SW480 (cell line): ENCODE data around the gene RBM34.
A peak's percentile ranks its signal among the peaks of the same experiment; 100 is the strongest.

Experiments used
- DNase-seq: peaks from one replicate; pipeline ENCODE4 v3.0.0-alpha.2; 2016; ENCODE audit warnings: low spot score

RBM34 gene

DNA sequence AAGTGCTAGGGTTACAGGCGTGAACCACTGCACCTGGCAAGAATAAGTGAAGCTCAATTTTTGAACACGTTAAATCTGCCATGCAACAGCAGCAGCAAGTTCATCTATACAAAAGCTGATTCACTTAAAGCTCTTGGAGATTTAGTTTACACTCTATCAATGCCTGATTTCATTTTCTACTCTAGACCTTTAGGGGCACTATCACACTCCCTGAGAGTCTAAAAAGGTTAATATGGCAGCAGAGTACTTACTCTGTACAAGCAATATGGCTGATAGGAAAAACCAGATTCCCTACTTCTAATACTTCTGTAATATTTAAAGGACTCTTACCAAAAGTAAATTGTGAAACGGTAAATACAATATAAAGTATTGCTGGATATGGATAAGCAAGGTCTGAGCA, 4.8 kb downstream of the RBM34 start:
- DNase-seq, result no peak

DNA sequence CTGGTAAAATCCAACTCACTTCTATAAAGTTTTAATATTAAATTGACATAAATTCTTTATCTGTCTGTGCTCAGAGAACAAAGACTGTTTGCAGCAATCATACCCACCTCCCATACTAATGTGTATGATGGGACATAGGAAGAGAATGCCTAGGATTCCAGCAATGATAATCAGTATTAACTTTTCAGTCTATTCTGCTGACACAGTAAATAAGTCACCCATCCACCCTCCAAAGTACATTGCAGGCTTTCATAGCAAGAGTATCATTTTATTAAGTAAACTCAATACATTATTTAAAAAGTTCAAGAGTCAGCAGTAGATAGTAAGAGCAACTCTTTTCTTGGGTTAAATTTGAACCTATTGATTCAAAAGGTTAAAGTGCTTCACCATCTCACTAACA, 8.8 kb downstream of the RBM34 start:
- no peak for DNase-seq

DNA sequence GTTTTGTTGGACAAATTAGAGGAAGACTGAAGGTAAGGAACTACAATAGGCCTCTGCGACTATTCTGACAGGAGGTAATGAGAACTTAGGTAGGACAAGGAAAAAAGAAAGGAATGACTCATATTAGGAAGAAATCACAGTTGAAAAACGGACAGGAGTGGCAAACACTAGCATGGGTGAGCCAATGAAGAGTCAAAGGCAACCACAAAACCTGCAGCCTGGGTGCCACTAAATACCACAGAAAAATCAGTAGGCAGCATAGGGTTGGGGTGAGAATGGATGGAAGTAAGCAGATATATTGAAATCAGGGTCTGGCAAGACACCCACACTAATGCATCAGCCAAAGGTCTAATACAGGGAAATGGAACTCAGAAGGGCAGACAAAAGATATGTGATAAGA, 10.0 kb downstream of the RBM34 start:
- DNase-seq, result no peak

DNA sequence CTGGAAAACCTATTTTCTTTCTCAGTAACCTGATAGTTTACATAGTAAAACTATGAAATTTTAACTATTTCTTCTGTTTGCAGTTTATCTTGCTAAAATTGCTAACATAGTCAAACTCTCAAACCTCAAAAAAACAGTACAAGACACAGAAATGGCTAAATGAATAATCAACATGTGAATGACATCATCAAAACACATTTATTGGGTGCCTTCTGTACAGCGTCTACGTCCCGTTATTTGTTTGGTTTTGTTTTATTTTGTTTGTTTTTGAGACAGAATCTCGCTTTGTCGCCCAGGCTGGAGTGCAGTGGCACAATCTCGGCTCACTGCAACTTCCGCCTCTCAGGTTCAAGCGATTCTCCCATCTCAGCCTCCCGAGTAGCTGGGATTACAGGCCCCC, 11.2 kb downstream of the RBM34 start:
- DNase-seq, result no peak

DNA sequence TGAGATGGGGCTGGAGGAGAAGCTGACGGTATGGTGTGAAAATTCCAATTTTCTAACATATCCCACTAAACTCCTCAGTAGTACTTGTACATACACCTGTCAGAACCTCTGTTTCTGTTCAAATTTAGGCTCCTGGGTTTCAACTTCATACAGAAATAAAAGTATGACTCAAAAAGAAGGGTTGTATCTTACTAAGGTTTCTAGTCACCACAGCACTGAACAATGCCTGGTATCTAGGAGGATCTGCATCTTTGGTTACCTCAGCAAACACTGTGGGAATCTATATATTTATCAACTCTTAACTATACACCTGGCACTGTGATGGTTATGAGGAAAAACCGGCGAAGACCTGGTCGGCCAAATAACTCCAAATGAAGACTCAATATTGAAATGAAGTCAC, 13.8 kb downstream of the RBM34 start:
- DNase-seq, result no peak

DNA sequence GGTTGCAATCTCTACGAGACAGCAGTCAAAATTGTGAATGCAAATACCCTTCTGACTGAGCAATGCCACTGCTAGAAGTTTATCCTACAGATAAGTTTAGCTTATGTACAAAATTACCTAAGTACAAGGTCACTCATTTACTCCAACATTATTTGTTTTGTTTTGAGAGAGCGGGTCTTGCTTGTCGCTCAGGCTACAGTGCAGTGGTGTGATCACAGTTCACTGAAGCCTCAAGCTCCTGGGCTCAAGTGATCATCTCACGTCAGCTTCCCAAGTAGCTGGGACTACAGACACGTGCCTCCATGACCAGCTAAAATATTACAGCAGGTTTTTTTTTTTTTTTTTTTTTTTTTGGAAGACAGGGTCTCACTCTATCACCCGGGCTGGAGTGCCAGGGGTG, 15.4 kb downstream of the RBM34 start:
- no peak for DNase-seq

DNA sequence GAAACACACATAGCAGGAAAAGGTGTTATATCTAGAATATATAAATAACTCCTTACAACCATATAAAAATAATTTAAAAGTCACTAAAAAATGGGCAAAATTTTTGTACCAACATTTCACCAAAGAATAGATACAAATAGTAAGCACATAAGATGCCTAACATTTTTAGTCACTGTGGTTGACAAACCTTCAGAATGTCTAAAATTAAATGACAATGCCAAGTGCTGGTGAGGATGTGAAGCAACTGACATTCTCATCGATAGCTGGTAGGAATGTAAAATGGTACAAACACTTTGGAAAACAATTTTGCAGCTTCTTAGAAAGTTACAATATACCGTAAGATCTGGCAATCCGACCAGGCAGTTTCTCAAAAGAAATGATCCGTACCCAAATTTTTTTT, 18.1 kb downstream of the RBM34 start:
- no peak for DNase-seq

DNA sequence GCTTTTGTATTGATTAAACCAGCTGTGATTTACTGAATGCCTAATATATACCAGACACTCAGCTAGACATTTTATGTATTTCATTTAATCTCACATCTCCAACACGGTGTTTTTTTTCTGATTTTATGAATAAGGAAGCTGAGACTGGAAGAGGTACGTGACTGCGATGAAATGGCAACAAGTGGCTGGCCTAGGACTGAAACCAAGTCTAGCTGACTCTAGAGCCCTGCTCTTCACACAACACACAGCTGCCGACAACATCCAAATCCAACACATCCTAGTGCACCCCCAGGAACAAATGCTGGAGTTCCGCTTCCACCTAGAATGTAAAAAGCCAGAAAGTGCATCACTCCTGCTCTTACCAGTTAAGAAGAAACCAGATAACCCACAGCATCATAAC, 21.7 kb downstream of the RBM34 start:
- DNase-seq, result no peak

DNA sequence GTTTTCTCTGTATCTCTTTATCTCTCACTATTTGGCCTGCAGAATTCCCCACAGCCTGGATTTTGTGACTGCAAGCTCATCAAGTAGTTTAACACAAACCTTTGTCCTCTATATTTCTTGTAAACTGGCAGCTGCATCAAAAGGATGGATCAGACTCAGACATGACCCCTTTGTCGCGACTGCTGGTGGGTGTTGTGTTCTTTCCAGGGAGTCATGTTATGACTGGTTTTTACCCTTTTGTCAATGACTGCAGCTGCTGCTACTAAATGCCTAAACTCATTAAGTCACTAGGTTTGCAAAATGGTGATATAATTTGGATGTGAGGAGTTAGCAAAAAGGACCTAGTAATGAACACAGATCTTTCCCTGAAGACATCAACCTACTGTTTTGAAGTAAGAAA, 22.2 kb downstream of the RBM34 start:
- DNase-seq, result no peak

DNA sequence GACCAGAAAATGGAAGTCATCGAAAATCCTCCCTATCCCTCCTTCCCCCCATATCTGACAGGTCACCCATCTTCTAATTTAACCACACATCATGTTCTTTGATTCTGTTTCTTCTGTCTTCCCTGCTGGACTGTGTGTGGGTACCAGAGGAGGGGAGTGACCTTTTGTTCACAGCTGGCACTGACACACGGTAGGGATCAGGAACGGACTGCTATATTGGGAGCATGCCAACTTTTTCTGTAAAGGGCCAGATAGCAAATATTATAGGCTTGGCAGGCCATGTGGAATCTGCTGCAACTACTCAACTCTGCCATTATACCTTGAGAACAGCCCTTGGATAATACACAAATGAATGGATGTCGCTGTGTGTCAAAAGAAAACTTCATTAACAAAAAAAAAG, 24.9 kb downstream of the RBM34 start:
- DNase-seq, result no peak

DNA sequence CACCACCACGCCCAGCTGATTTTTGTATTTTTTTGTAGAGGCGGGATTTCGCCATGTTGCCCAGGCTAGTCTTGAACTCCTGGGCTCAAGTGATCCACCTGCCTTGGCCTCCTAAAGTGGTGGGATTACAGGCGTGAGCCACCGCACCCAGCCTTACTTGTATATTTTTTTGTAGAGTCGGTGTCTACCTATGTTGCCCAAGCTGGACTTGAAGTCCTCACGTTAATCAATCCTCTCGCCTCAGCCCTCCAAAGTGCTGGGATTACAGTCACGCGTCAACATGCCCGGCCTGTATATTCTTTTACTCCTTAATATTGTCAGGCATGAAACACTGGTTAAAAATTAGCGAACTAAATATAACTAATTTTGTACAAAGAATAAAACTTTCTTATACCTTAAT, 26.9 kb downstream of the RBM34 start:
- no peak for DNase-seq

DNA sequence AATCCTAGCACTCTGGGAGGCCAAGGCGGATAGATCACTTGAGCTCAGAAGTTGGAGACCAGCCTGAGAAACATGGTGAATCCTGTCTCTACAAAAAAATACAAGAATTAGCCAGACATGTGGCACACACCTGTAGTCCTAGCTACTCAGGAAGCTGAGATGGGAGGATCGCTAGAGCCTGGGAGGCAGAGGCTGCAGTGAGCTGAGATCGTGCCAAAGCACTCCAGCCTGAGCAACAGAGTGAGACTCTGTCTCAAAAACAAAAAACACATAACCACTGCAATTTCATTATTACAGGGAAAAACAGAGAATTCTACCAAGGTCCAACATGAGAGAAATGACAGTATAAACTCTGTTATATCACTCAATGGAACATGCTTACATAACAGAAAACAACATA, 28.0 kb downstream of the RBM34 start:
- DNase-seq, result no peak

DNA sequence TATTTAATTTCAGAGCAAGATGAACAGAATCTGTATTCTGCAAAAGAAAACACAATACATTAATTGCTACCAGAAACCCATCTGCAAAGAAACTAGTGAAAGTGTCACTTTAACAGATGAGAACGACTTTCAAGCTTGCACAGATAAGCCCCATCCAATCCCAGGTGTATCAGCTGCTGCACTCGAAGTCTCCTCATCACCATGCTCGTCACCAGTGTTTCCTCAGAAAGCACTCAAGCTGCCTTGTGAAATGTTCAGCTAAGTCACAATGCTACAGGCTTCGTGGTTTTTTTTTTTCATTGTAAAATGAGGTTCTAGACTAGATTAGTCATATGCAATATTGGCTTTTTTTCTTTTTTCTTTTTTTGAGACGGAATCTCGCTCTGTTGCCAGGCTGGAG, 29.1 kb downstream of the RBM34 start:
- DNase-seq, result no peak

DNA sequence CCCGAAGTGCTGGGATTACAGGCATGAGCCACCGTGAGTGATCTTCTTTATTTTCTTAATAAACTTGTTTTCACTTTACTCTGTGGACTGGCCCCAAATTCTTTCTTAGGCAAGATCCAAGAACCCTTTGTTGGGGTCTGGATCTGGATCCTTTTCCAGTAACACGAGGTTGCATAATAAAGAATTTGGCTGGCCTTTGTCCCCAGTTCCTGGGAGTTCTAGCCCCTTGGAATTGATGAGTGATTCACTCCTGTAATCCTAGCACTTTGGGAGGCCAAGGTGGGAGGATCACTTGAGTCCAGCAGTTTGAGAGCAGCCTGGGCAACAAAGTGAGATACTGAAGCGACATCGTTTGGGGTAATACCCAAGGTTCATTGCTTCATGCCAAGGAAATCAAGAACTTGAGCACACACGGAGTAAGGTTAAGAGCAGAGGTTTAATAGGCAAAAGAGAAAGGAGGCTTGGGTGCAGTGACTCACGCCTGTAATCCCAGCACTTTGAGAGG, 30.2 kb downstream of the RBM34 start:
- DNase-seq, result no peak

DNA sequence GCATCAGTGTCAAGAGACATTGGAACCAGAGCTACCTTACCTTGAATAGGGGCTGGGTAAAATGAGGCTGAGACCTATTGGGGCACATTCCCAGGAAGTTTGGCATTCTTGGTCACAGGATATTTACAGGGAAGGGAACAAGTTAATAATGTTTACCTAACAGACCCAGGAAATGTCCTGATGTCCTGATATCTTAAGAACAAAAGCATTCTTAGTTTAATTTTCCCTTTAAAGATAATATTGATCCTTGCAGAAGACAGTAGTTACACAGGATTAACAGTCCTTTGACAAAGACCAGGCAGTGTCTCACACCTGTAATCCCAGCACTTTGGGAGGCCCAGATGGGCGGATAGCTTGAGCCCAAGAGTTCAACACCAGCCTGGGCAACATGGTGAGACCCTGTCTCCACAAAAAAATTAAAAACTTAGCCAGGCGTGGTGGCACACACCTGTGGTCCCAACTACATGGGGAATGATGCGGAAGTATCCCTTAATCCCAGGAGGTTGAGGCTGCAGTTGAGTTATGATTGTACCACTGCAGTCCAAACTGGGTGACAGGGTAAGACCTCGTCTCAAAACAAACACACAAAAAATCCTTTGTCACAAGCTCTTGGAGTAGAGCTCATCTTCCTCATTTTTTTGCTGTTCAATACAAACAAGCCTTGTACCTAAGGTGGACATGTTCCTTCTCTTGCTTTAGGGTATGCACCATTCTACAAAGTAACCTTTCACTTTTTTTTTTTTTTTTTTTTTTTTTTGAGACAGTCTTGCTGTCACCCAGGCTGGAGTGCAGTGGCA, 31.1 kb downstream of the RBM34 start:
- no peak for DNase-seq

DNA sequence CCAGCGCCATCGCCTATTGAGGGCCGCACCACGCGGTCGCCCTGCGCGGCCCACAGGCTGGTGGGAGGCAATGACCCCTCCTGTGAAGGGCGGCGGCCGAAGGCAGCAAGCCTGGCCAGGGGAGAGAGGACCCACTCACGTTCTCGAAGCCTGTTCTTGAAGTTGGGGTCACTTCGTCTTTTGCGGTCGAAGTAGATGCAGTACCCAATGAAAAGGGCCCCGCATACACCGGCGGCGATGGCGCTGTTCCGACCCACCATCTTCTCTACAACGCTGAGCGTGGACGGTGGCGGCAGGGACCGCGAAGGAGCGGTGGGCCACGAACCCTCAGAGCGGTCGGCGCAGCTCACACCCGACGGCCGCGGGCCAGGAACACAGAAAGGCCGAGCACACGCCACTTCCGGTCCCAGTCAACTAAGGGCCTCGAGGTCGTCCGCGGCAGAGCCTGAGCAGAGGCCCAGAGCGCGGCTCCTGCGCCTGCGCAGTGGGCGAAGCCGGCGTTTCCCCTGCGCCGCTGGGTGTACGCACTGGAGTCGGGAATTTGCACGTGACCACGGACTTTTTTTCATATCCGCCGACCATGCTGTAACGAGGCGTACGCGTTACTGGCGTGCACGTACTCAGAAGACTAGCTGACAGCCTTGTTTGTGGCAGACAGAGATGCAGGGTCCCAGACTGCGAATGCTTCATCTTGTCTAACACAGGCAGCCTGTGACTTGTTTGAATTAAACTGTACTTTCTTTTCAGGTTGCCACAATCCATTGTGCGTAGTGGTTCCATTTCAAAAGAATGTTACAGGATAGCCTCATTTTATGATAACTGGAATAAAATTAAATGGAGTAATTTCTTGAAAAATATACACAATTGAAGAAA, 32.4 kb downstream of the RBM34 start, which contains the start of gene TOMM20:
TOMM20 (minus strand) TSS at position 382 of the 873 bp plus-strand sequence; CDS start at position 260, 122 bp downstream.
- peak; percentile 98 for DNase-seq

DNA sequence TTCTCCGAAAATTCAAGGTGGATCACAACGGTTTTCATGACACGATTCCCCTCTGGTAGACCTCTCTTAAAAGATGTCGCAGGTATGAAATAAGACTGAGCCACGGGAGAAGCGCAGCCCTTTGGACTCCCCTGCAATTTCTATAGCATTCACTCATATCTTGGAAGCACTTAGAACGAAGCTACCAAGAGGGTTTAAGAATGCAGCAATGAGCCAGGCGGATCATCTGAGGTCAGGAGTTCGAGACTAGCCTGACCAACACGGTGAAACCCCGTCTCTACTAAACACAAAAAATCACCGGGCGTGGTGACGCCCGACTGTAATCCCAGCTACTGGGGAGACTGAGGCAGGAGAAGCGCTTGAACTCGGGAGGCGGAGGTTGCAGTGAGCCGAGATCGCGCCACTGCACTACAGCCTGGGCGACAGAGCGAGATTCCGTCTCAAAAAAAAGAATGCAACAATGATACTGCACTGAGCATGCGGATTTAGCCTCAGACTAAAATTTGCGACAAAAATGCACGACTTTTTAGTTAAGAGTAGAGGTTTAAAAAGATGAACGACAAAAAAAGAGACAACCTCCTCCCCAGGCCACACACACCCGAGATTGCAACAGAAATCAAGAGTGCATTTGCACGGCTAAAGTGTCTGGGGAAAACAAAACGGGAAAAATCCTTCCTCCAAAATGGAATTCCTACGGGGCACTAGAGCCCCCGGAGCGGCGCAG, 33.2 kb downstream of the RBM34 start:
- no peak for DNase-seq

DNA sequence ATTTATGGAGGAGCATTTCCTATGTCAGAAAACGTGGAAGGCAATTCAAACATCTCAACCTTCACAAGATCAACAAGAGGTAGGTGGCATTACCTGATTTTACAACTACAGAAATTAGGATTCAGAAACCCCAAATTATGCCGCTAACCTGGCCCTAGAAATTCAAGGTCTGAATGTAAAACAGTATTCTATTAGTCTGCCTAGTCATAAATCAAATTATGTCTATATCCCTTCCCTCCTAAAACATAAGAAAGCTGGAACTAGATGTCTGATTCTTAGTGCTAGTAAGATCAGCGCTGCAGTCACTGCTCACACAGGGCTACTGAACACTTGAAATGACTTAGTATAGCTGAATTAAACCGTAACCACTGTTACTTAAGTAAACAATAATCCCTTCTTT, 33.8 kb downstream of the RBM34 start:
- DNase-seq, result no peak

DNA sequence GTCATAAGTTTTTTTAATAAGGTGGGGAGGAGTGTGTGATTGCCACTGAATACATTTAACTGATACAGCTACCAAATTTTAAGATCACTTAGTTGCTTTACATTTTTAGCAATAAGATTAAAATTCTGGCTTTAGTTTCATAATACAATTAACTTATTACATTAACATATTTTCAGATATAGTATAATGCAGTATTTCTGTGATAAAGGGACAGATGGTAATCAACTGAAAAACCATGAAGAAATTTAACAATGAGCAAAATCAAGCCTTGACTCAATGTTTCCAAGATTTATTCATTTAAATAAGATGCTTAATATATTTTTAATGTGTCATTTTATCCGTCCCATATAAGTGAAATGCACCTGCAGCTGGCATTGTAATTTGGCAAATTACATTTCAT, 36.4 kb downstream of the RBM34 start:
- no peak for DNase-seq

DNA sequence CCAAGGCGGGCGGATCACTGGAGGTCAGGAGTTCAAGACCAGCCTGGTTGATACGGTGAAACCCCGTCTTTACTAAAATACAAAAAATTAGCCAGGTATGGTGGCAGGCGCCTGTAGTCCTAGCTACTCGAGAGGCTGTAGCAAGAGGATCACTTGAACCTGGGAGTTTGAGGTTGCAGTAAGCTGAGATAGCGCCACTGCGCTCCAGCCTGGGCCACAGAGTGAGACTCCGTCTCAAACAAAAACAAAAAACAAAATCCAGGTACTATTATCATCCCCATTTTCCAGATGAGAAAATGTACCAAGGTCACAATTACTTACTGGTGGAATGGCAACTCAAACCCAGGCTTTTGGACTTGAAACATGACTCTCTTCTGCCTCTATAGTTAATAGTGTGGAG, 36.9 kb downstream of the RBM34 start:
- DNase-seq, result no peak

DNA sequence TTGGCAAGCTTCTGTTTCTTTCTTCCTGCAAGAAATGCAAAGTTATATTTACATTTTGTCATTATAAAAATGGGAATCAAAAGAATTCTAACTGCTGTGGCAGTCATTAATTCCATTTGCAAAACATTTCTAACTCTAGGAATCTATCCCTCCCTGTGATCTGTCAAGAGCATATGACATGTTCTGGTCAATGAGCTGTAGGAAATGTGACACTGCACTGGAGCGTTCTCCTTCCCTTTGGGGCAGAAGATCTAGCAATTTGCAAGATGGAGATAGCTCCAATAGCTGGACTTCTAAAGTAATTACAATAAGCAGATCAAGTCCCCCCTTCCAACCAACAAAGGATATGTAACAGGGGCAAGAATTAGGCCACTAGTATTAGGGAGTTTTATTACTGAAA, 38.7 kb downstream of the RBM34 start:
- DNase-seq, result no peak

DNA sequence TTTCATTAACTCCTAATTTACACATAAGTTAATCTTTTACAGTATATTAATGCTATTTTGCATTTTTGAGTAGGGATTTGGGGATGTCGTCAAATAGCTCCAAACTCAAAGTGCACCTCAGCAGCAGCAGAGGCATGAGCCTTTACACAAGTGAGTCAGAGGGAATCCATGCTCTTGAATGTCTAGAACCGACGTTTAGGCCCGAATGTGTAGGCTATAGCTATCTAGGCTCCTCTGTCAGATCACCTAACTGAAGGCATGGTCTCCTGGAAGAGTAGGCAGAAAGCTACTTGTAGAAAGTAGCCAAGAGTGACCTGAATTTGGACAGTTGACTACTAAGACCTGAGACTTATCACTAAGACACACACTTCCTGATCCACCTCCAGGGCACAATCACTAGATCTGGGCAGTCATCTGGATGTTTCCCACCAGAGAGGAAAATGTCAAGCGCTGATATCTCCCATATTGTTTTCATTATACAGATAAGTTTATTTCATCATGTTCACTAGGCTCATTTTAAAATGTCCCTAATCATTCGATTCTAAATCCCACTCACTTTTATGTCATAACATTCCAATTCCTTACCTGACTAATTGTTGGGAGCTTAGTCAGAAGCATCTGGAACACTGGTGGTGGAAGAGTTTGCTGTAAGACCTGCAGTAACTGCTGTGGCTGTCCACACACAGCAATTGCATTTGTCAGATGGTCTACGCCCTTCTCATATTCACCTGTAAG, 47.7 kb downstream of the RBM34 start:
- no peak for DNase-seq
